HL-60/S4 treated with phorbol 12-myristate 13-acetate at 8.2 ng/mL for 4 days and 3 days (cell line): ENCODE measurements around the gene WASHC3.

ENCODE experiments used
- in situ Hi-C: fragments of 300-500 bp; cut with MboI; formaldehyde crosslinking; loops from 2 replicates; pipeline ENCODE4 v1.15.0; 2022; ENCODE audit warnings: low sequenced_read_pairs

The WASHC3 gene

DNA sequence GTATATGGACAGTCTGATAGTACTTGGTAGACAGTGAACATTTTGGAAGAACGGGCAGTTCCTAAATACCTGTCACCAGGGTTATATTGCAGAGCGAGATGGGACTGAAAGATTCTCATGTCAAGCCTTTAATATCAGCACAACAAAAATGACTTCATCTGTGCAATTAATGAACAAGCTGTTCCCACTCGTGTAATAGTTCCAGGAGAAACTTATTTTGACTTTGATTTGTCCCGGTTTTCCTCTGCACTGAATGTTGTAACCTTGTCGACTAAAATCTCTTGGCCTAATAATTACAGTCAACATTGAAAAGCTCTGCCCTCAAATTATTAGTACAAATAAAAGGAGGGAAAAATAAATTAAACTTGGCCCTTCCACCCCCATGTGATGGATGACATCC is 79.5 kb downstream of the WASHC3 start:
- in situ Hi-C loops: no loop called here

DNA sequence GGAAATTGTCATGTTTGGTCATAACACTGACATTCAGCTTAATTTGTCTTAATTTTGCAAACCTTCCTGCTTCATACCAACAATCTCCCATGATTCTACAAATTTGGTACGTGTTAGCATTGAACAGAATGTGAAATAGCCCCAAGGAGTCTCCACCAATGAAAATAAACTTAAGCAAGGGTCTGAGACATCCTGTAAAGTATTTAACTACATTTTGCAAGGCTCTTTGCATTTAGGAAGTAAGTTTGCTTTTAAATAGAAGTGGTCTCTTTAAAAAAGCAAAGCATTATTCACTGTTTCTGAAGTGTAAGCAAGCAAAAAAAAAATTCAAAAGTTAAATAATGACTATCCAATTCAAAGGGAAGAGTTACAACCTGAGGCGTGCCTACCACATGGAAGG is 79.9 kb downstream of the WASHC3 start:
- in situ Hi-C loops: no loop called here

DNA sequence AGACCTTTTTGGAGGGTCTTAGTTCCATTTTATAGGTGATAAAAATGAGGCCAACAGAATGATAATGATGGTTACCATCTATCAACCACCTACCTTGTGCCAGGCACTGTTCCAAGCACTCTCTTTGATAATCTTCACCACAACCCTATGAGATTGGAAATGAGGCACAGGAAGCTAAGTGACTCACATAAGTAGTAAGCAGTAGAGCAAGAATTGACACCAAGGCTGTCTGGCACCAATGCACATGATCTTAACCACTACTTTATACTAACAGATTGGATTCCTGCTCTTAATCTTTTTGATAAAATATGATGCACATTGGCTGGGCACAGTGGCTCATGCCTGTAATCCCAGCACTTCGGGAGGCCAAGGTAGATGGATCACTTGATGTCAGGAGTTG is 93.0 kb downstream of the WASHC3 start:
- in situ Hi-C loops: no loop called here

DNA sequence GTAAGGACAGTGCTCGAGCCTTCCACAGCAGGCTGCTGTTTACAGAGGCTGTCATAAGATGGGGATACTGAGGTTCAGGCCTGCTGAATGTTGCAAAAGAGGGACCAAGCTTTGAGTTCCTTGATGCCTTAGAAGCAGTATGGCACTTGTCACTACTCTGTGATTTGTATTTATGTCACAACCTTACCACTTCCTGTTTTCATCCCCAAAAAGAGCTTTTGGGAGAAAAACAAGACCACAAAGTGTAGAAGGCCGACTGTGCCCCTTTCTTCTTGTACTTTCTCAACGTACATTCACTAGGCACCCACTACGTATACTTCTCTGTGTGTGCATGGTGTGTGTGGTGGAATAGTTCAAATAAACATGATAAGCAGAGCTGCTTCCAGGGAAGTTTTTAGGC is 94.3 kb downstream of the WASHC3 start:
- in situ Hi-C loops: no loop called here

DNA sequence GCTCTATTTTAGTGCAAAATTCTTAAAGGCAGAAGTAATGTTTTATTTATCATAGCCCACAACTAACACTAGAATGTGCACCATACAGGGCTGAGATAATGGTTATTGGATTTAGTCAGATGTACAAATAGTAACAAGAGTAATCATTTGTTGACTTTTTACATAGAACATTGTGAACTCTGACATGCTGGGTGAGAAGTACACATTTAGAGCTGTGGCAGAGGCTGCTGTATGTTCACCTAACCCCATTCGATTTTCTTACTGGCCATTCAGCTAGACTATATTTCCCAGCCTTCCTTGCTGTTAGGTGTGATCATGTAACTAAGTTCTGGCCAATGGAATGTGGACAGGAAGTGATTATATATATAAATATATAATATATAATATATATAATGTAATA is 95.3 kb downstream of the WASHC3 start:
- in situ Hi-C loops: no loop called here

DNA sequence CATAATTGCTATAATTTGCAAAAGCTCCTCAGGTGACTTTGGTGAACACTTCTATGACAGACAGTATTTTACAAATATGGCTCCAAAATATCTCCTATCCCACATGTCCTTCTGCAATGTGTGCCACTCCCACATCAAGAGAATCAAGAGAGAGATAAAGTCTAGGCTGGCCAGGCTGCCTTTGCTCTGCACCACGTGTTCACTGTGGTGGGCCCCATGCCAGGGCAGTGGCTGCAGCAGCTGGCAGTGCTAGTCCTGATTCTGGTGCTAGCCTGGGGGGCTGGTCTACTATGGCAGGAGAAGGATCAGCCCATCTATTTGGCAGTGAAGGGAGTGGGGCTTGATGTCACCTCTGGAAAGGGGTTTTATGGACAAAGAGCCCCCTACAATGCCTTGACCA is 98.1 kb downstream of the WASHC3 start:
- in situ Hi-C loops: no loop called here
